Activated CD4-positive, alpha-beta T cell treated with anti-CD3 and anti-CD28 coated beads for 48 hours (primary cell): ENCODE data around the gene CLEC4F.
"Not testable (repeated sequence)": the region's sequence is repeated elsewhere in the genome, so short reads cannot be mapped to it uniquely, and the experiment has no call there.

Experiments
- DNase-seq: peaks from one replicate; pipeline ENCODE4 v3.0.0-alpha.2; 2020

CLEC4F gene

GRCh38 chr2:70823249-70823648, 2.9 kb upstream of the CLEC4F start:
- DNase-seq: no peak

- DNase-seq: no peak
These were observed 2.4 kb upstream of the CLEC4F start for GRCh38 chr2:70822843-70823242.

- no peak for DNase-seq
These were observed 3.0 kb downstream of the CLEC4F start for GRCh38 chr2:70817284-70817954.

GRCh38 chr2:70816726-70817125, 3.7 kb downstream of the CLEC4F start:
- no peak for DNase-seq

- no peak for DNase-seq
These were observed 11.1 kb downstream of the CLEC4F start for GRCh38 chr2:70808983-70809958.

- DNase-seq: no peak
These were observed 12.6 kb downstream of the CLEC4F start for GRCh38 chr2:70807828-70808118.

GRCh38 chr2:70807102-70807827, 13.1 kb downstream of the CLEC4F start:
- DNase-seq: no peak

- no peak for DNase-seq
These were observed 13.8 kb downstream of the CLEC4F start for GRCh38 chr2:70806620-70807019.

GRCh38 chr2:70806013-70806412, 14.4 kb downstream of the CLEC4F start:
- no peak for DNase-seq

- DNase-seq: no peak
These were observed 18.7 kb downstream of the CLEC4F start for GRCh38 chr2:70801607-70802263.

- DNase-seq: no peak
These were observed 20.7 kb downstream of the CLEC4F start for GRCh38 chr2:70799706-70800105.

GRCh38 chr2:70797996-70798395, 22.4 kb downstream of the CLEC4F start:
- not testable (repeated sequence) for DNase-seq

- DNase-seq: no peak
These were observed 22.9 kb downstream of the CLEC4F start for GRCh38 chr2:70797506-70797905.

GRCh38 chr2:70796262-70796661, 24.1 kb downstream of the CLEC4F start:
- no peak for DNase-seq

- no peak for DNase-seq
These were observed 25.0 kb downstream of the CLEC4F start for GRCh38 chr2:70795164-70795995.

- no peak for DNase-seq
These were observed 26.9 kb downstream of the CLEC4F start for GRCh38 chr2:70793450-70793849.

GRCh38 chr2:70790136-70790828, 30.1 kb downstream of the CLEC4F start, which contains the start of gene FIGLA:
TSS of gene FIGLA (minus strand) at chr2:70790643. CDS start at chr2:70790638, 5 bp downstream.
- no peak for DNase-seq

GRCh38 chr2:70789304-70790135, 30.9 kb downstream of the CLEC4F start:
- DNase-seq: peak; percentile 84

- peak; percentile 63 for DNase-seq
These were observed 35.1 kb downstream of the CLEC4F start for GRCh38 chr2:70785137-70785911.

- DNase-seq: no peak
These were observed 36.1 kb downstream of the CLEC4F start for GRCh38 chr2:70784320-70784719.
